Measurements from ENCODE around the gene SLC9A1. TPM values are rescaled to one million over a fixed set of nuclear protein-coding genes. Genes with fewer than 3 reads are reported as not detected.

The SLC9A1 gene
- total RNA-seq, 1 experiment from 2014 or later = 35.3 TPM

DNA sequence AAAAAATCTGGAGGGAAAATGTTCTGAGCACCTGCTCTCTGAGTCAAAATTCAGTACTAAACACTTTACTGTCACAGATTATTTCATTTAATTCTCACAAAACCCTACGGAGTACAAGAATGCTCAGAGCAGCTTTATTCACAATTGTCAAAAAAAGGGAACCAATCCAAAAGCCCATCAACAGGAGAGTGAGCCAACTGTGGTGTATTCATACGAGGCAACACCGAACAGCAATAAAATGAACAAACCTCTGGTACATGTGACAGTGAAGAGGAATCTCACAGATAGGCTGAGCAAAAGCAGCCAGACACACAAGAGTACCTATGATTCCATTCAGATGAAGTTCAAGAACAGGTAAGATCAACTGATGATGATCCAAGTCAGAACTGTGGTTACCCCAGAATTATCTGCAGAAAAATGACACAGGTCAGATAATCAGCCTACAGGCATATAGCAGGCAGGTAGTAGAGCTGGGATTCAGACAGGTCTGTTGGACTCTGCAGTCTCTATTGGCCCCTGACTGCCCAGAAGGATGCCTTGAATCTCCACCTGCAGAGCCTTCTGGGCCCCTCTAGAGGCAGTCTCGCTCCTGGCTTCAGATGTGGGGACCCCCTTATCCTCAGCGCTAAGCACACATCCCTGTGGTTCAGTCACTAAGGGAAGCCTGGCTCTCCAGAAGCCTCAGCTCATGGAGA lies 19.2 kb downstream of the SLC9A1 start:
- 0 out of 2 replicates have a peak overlapping the region, but pooled peaks have one; percentile 57 for H3K9ac ChIP-seq (ENCODE audit: low read length)
- H3K4me3 ChIP-seq (ENCODE audit: low read length) = no peak overlapping the region
- peak overlapping the region; percentile 99 for H3K27ac ChIP-seq (ENCODE audit: low read length)
- no peaks in the 10 kb centered on the region for H3K9me3 ChIP-seq (ENCODE audit: low read length)
- no peak overlapping the region for H2AFZ ChIP-seq (ENCODE audit: low read length)
- H3K36me3 ChIP-seq (ENCODE audit: insufficient read depth, low read length) = peaks cover 12% of the 10 kb centered on the region
- peaks cover 52% of the 10 kb centered on the region for H3K4me1 ChIP-seq (ENCODE audit: low read length)
- peaks cover 15% of the 10 kb centered on the region; the same call in 1 of the 2 replicates for H4K20me1 ChIP-seq (ENCODE audit: insufficient read depth, low read depth, low read length)
- H3K4me2 ChIP-seq (ENCODE audit: low read depth, low read length, poor library complexity, severe bottlenecking) = no peak overlapping the region
- H3K9me2 ChIP-seq (replicated peaks; ENCODE audit: insufficient read depth, low read length) = no peaks in the 10 kb centered on the region
- no peaks in the 10 kb centered on the region for H3K27me3 ChIP-seq (ENCODE audit: low read length)
- DNase-seq = no peak
- H3K79me2 ChIP-seq (ENCODE audit: low read length) = peaks cover 84% of the 10 kb centered on the region

DNA sequence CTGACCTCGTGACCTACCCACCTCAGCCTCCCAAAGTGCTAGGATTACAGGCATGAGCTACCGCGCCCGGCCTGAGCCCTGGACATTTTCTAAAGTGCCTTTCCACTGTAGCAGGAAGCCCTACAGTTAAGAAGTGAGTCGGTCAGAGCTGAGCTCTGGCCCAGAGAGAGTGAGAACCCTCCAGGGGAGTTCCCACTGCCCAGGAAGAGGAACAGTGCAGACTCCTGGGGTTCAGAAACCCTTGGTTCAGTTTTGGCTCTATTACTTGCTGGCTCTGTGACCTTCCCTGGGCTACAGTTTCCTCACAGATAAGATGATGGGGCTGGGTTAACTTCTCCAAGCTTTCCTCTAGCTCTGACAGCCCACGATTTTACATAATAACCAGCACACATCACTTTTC lies 20.9 kb downstream of the SLC9A1 start:
- Histone ChIP-seq H3K27ac (ENCODE audit: low read length) (peak overlapping the region; percentile 16), H3K27me3 (ENCODE audit: low read length) (no peaks in the 10 kb centered on the region), H3K4me3 (ENCODE audit: low read length) (no peak overlapping the region), H2AFZ (ENCODE audit: low read length) (no peak overlapping the region), H3K9me3 (ENCODE audit: low read length) (no peaks in the 10 kb centered on the region), H4K20me1 (ENCODE audit: insufficient read depth, low read depth, low read length) (peaks cover 2% of the 10 kb centered on the region; the same call in 1 of the 2 replicates), H3K9me2 (replicated peaks; ENCODE audit: insufficient read depth, low read length) (no peaks in the 10 kb centered on the region), H3K4me2 (ENCODE audit: low read depth, low read length, poor library complexity, severe bottlenecking) (no peak overlapping the region), H3K4me1 (ENCODE audit: low read length) (peaks cover 35% of the 10 kb centered on the region), H3K9ac (ENCODE audit: low read length) (no peak overlapping the region), H3K79me2 (ENCODE audit: low read length) (peaks cover 83% of the 10 kb centered on the region), H3K36me3 (ENCODE audit: insufficient read depth, low read length) (peaks cover 12% of the 10 kb centered on the region)
- DNase-seq = no peak

DNA sequence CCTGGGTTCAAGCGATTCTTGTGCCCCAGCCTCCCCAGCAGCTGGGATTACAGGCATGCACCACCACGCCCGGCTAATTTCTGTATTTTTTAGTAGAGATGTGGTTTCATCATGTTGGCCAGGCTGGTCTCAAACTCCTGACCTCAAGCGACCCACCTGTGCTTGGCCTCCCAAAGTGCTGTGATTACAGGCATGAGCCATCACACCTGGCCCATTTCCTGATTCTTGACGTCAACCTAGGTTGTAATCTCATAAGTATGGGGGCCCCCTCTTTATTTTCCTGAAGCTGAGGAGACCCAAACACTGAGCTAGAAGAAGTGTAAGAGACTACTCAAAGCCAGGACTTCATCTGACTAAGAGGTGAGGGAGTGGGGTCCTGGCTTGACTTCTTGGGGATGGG lies 21.8 kb downstream of the SLC9A1 start:
- H3K79me2 ChIP-seq (ENCODE audit: low read length) = peaks cover 76% of the 10 kb centered on the region
- H3K4me3 ChIP-seq (ENCODE audit: low read length) = no peak overlapping the region
- no peak overlapping the region for H3K9ac ChIP-seq (ENCODE audit: low read length)
- no peak overlapping the region for H3K4me2 ChIP-seq (ENCODE audit: low read depth, low read length, poor library complexity, severe bottlenecking)
- no peak for DNase-seq
- no peaks in the 10 kb centered on the region for H3K9me2 ChIP-seq (replicated peaks; ENCODE audit: insufficient read depth, low read length)
- peaks cover 12% of the 10 kb centered on the region for H3K36me3 ChIP-seq (ENCODE audit: insufficient read depth, low read length)
- H3K27me3 ChIP-seq (ENCODE audit: low read length) = no peaks in the 10 kb centered on the region
- H4K20me1 ChIP-seq (ENCODE audit: insufficient read depth, low read depth, low read length) = no peaks in the 10 kb centered on the region; the same call in 1 of the 2 replicates
- no peak overlapping the region for H3K27ac ChIP-seq (ENCODE audit: low read length)
- H3K9me3 ChIP-seq (ENCODE audit: low read length) = no peaks in the 10 kb centered on the region
- H3K4me1 ChIP-seq (ENCODE audit: low read length) = peaks cover 26% of the 10 kb centered on the region
- no peak overlapping the region for H2AFZ ChIP-seq (ENCODE audit: low read length)

DNA sequence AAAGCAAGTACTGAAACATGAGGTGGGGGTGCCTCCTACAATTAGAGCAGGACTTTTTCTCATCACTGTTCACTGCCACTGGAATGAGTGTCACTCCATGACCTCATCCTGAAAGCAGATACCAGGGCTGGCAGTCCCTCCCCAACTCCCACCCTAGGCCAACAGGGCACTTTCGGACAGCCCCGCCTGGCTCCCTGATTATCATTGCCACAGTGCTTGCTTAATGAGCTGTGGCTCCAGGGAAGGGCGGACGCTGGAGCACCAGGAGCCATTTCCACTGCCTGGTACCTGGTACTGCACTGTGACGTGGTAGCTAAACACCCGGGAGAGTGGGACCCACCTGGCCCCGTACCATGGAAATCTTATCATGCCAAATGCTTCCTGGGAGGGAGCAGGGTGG lies 22.3 kb downstream of the SLC9A1 start:
- H4K20me1 ChIP-seq (ENCODE audit: insufficient read depth, low read depth, low read length) = no peaks in the 10 kb centered on the region; the same call in 1 of the 2 replicates
- H3K36me3 ChIP-seq (ENCODE audit: insufficient read depth, low read length) = peaks cover 17% of the 10 kb centered on the region
- H3K4me1 ChIP-seq (ENCODE audit: low read length) = peaks cover 21% of the 10 kb centered on the region
- H2AFZ ChIP-seq (ENCODE audit: low read length) = no peak overlapping the region
- no peak overlapping the region for H3K4me2 ChIP-seq (ENCODE audit: low read depth, low read length, poor library complexity, severe bottlenecking)
- no peak overlapping the region for H3K27ac ChIP-seq (ENCODE audit: low read length)
- no peak overlapping the region for H3K4me3 ChIP-seq (ENCODE audit: low read length)
- no peak for DNase-seq
- no peaks in the 10 kb centered on the region for H3K27me3 ChIP-seq (ENCODE audit: low read length)
- H3K79me2 ChIP-seq (ENCODE audit: low read length) = peaks cover 76% of the 10 kb centered on the region
- H3K9me3 ChIP-seq (ENCODE audit: low read length) = no peaks in the 10 kb centered on the region
- H3K9ac ChIP-seq (ENCODE audit: low read length) = no peak overlapping the region
- no peaks in the 10 kb centered on the region for H3K9me2 ChIP-seq (replicated peaks; ENCODE audit: insufficient read depth, low read length)

DNA sequence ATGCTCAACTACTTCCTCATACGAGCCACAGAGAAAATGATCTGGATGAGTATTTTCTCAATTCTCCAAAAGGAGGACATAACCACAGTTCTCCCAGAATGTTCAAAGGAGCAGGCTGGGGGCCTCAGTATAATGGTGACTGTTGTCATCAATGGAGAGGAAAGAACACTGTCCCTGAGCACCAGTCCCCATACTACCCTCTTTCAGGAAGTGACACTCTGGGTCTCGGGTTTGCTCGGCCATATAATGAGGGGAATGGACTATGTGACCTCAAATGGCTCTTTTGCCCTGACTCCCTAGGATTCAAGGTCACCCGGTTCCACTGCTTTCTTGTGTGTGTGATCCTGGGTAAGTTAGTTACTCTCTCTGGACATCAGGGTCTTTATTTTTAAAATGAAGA lies 22.8 kb downstream of the SLC9A1 start:
- Histone ChIP-seq H3K9ac (ENCODE audit: low read length) (no peak overlapping the region), H3K4me3 (ENCODE audit: low read length) (no peak overlapping the region), H4K20me1 (ENCODE audit: insufficient read depth, low read depth, low read length) (no peaks in the 10 kb centered on the region; the same call in 1 of the 2 replicates), H3K9me3 (ENCODE audit: low read length) (no peaks in the 10 kb centered on the region), H3K4me2 (ENCODE audit: low read depth, low read length, poor library complexity, severe bottlenecking) (no peak overlapping the region), H3K27ac (ENCODE audit: low read length) (no peak overlapping the region), H3K27me3 (ENCODE audit: low read length) (no peaks in the 10 kb centered on the region), H2AFZ (ENCODE audit: low read length) (no peak overlapping the region), H3K79me2 (ENCODE audit: low read length) (peaks cover 76% of the 10 kb centered on the region), H3K4me1 (ENCODE audit: low read length) (peaks cover 16% of the 10 kb centered on the region), H3K9me2 (replicated peaks; ENCODE audit: insufficient read depth, low read length) (no peaks in the 10 kb centered on the region), H3K36me3 (ENCODE audit: insufficient read depth, low read length) (peaks cover 19% of the 10 kb centered on the region)
- no peak for DNase-seq

DNA sequence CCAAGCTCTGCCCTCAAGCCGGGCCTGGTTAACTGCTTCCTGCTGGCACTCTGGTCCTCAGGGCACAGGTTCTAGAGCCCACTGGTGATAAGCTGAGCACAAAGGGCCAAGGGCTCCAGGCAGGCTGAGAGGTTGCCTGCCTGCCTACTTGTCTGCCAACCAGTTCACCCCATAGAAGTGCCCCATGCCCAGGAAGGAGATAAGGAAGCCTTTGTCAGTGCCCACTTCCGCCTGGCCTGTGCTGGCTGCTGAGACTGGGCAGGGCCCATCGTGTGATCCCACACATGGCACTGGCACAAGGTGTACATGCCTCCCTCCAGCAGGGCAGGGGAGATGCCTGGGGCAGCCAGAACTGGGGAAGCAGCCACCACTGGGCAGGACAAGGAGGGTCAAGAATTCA lies 24.1 kb downstream of the SLC9A1 start:
- peaks cover 76% of the 10 kb centered on the region for H3K79me2 ChIP-seq (ENCODE audit: low read length)
- H2AFZ ChIP-seq (ENCODE audit: low read length) = no peak overlapping the region
- H3K9me2 ChIP-seq (replicated peaks; ENCODE audit: insufficient read depth, low read length) = no peaks in the 10 kb centered on the region
- DNase-seq = no peak
- no peaks in the 10 kb centered on the region for H3K27me3 ChIP-seq (ENCODE audit: low read length)
- no peak overlapping the region for H3K9ac ChIP-seq (ENCODE audit: low read length)
- H4K20me1 ChIP-seq (ENCODE audit: insufficient read depth, low read depth, low read length) = no peaks in the 10 kb centered on the region; the same call in 1 of the 2 replicates
- H3K36me3 ChIP-seq (ENCODE audit: insufficient read depth, low read length) = peaks cover 15% of the 10 kb centered on the region
- H3K4me3 ChIP-seq (ENCODE audit: low read length) = no peak overlapping the region
- no peak overlapping the region for H3K27ac ChIP-seq (ENCODE audit: low read length)
- H3K9me3 ChIP-seq (ENCODE audit: low read length) = no peaks in the 10 kb centered on the region
- H3K4me2 ChIP-seq (ENCODE audit: low read depth, low read length, poor library complexity, severe bottlenecking) = no peak overlapping the region
- H3K4me1 ChIP-seq (ENCODE audit: low read length) = peaks cover 12% of the 10 kb centered on the region

DNA sequence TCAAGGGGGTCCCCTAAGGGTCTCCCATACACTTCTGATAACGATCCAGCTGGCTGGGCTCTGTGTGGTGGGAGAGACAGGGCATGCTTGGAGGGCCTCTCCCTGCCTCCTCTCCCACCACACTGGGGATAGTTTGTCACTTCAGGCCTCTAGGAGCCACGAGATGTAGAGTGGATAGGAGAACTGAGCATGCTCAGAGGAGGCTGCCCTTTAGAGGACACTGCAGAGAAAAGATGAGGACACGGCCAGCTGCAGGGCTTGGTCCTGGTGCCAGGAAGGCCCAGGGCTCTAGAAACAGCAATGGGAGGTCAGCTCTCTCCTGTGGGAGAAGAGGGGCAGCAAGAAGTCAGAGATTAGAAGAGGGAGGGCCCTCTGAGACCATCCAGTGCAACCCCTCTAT lies 25.7 kb downstream of the SLC9A1 start:
- Histone ChIP-seq H3K27me3 (ENCODE audit: low read length) (no peaks in the 10 kb centered on the region), H3K9me2 (replicated peaks; ENCODE audit: insufficient read depth, low read length) (no peaks in the 10 kb centered on the region), H3K4me3 (ENCODE audit: low read length) (no peak overlapping the region), H3K27ac (ENCODE audit: low read length) (no peak overlapping the region), H3K36me3 (ENCODE audit: insufficient read depth, low read length) (peaks cover 11% of the 10 kb centered on the region; the same call in 1 of the 2 replicates), H2AFZ (ENCODE audit: low read length) (no peak overlapping the region), H3K9ac (ENCODE audit: low read length) (no peak overlapping the region), H3K79me2 (ENCODE audit: low read length) (peaks cover 71% of the 10 kb centered on the region), H3K4me1 (ENCODE audit: low read length) (peaks cover 20% of the 10 kb centered on the region), H3K4me2 (ENCODE audit: low read depth, low read length, poor library complexity, severe bottlenecking) (no peak overlapping the region), H3K9me3 (ENCODE audit: low read length) (no peaks in the 10 kb centered on the region), H4K20me1 (ENCODE audit: insufficient read depth, low read depth, low read length) (no peaks in the 10 kb centered on the region)
- no peak for DNase-seq

DNA sequence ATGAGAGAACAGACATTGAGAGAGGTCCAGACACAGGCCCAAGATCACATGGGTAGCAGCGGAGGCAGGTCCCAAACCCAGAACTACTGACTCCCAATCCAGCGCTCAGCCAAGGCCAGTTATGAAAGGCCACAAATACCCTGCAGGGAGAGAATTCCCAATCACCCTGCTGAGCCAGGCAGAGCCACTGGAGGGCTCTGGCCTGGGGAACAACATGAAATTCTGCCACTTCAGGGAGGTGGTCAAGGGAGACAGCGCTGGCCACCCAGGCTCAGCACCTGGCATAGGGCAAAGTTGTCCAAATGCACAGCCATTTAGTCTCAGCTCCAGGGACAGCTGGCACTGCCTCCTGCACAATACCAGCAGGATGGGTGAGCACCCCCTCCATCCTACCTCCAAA lies 27.5 kb downstream of the SLC9A1 start:
- no peak overlapping the region for H3K9ac ChIP-seq (ENCODE audit: low read length)

More for the DNA sequence above, 27.5 kb downstream of the SLC9A1 start:
- no peak for DNase-seq
- Histone ChIP-seq H3K4me3 (ENCODE audit: low read length) (no peak overlapping the region), H3K36me3 (ENCODE audit: insufficient read depth, low read length) (peaks cover 8% of the 10 kb centered on the region; the same call in 1 of the 2 replicates), H3K9me3 (ENCODE audit: low read length) (no peaks in the 10 kb centered on the region), H2AFZ (ENCODE audit: low read length) (no peak overlapping the region), H3K9me2 (replicated peaks; ENCODE audit: insufficient read depth, low read length) (no peaks in the 10 kb centered on the region), H3K4me2 (ENCODE audit: low read depth, low read length, poor library complexity, severe bottlenecking) (no peak overlapping the region), H3K27me3 (ENCODE audit: low read length) (no peaks in the 10 kb centered on the region), H3K4me1 (ENCODE audit: low read length) (peaks cover 24% of the 10 kb centered on the region), H3K27ac (ENCODE audit: low read length) (peak overlapping the region; percentile 19; the same call in 1 of the 2 replicates), H4K20me1 (ENCODE audit: insufficient read depth, low read depth, low read length) (no peaks in the 10 kb centered on the region), H3K79me2 (ENCODE audit: low read length) (peaks cover 75% of the 10 kb centered on the region)

All from Karpas-422 (cell line).